ENCODE data around the gene ARHGAP40.

Gene ARHGAP40

DNA sequence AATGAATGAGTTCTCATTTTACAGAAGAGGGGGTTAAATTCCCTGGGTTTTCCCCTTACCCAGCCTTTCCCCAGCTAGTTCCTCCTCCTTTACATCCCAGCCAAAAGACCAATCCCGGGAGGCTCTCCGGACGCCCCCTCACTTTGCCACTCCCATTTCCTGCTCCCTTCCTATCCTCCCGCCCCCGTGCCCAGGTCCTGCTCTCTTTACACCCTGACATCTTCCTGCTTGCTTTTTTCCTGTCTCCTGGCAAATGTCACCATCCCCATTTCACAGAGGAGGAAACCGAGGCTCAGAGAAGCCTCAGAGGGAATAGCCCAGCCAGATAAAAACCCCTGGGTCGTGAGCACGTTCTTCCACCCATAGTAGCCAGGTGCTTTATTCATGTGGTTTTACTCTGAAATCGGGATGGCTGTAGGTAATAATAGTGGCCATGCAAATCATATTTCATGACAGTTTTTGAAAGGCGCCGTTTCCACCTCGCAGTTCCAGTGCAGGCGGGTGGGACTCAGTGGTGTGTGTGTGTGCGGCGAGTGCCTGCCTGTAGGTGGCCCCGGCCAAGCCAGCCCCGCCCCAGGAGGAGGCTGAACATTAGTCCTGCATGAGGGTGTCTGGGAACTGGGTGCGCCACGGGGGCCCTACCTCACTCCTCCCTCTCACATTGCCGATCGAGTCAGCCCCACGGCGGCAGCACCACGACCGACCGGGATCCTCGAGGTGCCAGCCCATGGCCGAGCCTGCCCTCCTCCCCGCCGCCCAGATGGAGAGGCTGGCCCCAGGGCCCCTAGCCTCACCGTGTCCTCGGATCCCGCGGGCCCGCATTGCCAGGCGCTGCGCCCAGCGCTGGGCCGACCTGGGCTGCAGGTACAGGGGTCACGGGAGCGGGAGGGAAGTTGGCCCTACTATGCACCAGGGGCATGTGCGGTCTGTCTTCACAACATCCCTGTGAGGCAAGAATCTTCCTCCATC lies at the start of gene ARHGAP40:
TSS of gene ARHGAP40 (plus strand) at position 594 of the 969 bp plus-strand sequence.
- DNase-seq = peak; percentile 47

DNA sequence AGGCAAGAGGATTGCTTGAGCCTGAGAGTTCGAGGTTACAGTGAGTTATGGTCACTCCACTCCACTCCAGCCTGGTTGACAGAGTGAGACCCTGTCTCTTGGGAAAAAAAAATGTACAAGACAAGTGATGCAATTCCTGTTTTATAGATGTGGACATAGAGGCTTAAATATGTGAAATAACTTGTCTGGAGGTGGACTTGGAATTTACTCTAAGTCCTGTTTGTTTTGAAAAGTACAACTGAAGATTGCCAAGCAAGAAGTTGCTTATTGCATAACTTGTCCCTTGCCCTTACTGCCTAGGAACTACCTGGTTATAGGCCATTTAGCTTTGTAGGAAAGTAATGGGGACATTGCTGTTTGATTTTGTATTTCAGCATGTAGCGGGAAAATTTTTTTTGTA lies 46.6 kb upstream of the ARHGAP40 start:
- DNase-seq = no peak

DNA sequence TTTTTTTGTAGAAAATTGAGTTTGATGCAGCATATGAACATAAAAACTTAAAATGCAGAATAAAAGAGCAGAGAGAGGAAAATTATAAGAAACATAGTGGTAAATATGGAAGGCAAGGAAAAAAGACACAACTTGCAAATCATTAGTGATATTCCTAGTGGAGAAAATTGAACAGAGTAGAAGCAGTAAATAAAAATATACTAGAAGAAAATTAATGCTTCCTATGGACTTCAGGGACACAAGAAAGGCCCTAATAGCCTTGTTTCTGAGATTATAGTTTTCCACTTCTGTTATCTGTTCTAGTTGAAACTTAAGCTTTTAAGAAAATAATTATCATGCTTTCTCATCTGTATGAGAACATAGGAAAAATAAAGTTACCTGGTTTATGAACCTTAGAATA lies 46.2 kb upstream of the ARHGAP40 start:
- no peak for DNase-seq

DNA sequence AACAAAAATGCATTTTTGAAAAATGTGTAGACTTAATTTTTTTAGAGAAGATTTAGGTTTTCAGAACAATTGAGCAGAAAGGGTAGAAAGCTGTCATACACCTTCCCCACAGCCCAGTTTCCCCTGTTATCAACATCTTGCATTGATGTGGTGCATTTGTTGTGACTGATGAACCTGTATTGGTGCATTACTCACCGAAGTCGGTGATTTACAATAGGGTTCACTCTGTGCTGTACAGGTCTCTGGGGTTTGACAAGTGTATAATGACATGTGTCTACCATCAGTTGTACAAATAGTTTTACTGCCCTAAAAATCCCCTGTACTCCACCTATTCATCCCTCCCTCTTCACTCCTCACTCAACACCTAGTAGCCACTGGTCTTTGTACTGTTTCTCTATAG lies 44.4 kb upstream of the ARHGAP40 start:
- DNase-seq = no peak

DNA sequence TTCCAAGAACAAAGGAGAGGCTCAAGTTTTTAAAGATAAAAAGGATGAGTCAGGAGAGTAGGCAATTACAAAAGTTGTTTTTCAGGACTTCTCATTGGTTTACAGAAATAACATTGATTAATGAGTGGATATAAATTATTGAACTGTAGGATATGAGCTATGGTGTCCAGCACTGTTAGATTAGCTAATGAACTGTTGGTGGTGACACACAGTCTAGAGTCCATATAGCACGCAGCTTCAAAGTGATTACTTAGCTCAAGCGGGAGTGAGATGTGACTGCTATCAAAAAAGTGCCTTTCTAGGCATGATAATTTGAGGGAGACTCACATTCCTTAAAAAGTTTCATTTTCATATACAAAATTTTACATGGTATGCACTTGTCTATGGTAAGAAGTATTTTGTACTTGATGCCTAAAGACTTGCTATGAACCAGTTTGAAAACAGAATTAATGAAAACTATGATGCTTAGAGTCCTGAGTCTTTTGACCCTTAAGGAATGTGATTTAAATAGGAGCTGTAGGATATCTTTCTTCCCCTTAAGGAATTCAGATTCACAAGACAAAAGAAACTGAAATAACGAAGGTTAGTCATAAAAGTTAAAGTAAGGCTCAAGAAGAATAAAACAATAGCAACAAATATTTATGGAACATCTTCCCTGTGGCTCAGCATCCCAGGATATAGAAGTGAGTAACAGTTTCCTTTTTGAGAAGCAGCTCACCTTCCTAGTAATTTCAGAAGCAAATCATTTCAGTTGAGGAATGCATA lies 42.8 kb upstream of the ARHGAP40 start:
- DNase-seq = no peak

DNA sequence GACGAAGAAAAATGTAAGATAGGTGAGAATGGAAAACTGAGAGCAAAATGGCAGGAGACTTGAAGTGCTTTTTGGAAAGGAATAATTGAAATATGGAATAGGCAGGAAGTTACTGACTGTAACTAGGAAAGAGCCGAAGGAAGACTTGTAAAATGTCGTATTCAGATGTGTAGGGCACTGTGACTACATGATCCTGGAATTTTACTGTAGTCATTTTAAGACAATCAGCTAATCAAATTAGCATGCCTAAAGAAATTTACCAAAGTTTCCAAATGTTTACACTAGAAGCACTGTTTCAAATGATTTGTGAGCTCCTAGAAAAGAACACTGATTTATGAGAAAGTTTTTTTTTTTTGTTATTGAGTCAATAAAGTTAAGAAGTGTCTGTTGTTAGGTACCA lies 41.8 kb upstream of the ARHGAP40 start:
- no peak for DNase-seq

DNA sequence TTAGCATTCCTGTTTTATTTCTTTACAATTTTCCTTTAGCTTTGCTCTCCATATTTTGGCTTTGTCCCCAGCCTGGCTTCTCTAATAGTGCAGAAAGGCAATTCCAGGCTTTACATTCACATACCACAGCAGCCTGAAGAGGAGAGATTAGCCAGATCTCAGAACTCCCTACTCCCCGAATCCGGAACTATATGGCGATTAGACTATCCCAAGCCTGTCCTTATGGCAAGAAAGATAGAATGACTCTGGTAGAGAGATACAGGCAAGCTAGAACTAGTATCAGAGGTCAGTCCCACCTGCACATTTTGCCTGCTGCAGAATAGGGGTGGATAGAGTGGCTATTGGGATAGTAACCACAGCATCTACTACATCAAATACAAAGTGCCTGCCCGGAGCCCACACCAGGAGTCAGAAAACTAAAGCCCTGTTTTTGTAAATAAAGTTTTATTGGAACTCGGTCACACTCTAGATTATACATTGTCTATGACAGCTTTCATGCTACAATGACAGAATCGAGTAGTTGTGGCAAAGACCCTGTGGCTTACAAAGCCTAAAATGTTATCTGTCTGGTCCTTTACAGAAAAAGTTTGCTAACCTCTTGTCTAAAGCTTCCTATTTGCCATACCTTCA lies 37.7 kb upstream of the ARHGAP40 start:
- DNase-seq = no peak

DNA sequence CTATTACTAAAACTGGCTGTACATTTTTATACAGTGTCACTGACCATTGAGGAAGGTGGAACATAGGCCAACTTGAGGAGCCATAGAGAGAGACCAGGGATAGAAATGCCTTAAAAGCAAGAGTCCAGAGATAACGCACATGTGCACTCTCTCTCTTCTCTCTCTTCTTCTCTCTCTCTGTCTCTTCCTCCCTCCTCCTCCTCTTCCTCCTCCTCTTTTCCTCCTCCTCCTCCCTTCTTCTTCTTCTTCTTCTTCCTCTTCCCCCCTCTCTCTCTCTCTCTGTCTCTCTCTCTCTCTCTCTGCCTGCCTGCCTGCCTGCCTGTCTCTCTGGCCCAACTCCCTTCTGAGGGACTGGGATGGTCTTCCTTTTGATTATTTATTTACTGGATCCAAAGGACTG lies 36.9 kb upstream of the ARHGAP40 start:
- DNase-seq = no peak

DNA sequence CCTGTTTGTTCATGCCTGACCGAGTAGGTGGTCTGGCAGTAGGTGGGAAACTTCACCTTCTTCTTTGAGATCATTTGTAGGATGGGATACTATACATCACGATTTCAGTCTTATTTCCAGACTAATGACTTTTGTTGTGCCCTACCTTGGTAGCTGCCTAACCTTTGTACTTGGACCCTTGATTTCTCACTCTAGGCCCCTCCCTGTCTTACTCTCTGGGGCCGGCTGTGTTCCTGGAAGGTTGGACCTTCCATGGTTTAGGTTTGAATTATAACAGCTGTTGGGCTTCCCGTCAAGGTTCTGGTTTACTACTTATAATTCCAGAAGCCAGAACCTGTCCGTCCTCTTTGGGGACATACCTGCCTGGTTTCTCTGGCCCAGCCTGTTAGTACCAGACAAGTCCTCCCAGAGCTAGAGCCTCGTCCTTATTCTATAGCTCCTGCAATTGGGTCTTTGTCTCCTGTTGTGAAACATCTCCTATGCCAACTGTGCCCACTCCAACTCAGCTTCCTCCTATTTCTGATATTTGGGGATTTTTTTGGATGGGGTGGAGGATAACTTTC lies 35.5 kb upstream of the ARHGAP40 start:
- DNase-seq = no peak

DNA sequence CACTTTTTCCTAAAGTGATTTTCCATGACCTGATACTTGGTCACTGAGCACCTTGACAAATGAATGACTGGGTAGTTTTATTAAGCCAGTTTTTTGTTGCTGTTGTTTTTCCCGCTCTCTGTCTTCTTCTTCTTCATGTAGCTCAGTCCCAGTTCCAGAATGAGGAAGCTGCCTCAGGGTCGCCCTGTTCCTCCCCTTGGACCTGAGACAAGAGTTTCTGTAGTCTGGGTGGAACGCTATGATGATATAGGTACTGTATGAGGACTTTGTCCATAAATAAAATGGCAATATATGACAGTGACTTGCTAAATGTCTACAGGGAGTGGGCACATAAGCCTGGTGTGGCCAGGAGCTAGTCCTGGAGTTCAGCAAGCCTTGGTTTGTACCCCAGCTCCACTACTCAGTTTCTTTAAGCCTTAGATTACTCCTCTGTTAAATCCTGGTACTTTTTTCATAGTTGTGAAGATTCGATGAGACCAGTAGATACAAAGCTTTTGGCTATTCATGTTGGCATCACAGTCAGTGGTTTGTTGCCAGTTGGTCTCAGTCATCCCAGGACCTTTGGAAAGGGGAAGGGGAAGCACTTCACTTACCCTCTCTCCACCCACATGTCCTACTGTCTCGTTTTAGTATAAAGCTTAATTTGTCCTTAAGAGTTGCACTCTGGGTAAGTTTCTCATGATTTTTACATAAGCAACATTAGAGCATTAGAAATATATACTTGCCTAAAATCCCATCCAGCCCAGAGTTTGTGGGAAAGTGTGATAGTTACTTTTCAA lies 31.7 kb upstream of the ARHGAP40 start:
- no peak for DNase-seq

DNA sequence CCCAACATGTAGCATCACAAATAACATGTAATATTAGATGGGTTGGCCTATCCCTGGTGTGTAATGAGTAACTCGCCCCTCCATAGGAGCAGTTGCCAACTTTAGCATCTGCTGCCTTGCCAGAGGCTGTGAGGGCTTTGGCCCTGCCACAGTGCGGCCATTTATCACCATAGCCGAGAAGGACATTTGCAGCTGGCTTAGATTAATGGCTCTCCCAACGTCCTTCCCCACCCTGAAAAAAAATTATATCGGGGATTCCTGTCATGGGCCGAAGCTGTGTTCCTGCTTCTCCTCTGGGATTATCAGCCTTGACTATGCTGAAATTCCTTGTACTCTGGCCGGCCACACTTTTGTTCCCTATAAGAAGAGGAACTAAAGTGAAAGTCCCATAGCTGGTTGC lies 28.2 kb upstream of the ARHGAP40 start:
- DNase-seq = no peak

DNA sequence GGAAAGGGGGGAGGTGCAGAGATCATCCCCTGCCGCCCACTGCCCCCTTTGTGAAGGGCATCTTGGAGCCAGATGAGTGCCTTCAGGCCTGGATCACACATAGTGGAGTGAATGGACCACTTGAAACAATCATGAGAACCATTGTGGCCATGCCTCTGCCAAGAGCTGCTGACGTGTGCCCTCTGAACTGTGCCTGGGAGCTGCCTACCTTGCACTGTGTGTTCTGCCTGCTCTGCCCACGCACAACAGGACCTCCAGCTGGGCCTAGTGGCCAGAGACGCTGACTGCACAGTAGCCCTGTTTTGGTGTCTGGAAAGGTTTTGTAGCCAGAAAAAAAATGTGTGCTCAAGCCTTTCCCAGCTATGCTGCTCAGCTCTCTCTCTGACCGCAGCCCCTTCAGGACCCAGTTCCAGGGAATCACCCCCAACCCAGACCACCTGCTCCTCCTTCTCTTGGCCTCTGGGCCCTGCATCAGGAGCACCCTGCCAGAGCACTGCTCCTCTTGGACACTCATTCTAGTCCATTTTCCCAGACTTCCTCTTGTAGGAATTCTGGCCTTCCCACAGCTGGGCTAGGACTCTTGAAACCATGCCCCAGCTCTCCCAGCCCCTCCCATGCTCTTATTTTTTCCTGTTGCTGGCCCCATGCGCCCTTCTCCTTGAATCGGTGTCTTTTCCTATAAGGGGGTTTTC lies 22.2 kb upstream of the ARHGAP40 start:
- no peak for DNase-seq

DNA sequence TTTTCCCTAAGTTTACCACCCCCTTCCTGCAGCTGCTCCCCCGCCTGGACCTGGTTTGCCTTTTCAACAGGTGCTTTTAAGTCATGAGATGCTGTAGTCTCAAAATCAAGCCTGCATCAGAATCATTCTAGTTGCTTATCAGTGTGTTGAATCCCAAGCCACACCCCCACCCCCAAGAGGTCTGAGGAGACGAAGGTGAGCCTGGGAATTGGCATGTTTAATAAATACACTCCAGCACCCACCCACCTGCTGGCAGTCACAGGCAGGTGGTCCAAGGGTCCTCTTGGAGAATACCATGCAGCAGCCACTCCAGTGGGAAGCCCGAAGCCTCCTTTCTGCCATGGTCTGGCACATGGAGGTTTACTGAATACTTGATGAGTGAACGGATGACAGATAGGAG lies 21.7 kb upstream of the ARHGAP40 start:
- no peak for DNase-seq

DNA sequence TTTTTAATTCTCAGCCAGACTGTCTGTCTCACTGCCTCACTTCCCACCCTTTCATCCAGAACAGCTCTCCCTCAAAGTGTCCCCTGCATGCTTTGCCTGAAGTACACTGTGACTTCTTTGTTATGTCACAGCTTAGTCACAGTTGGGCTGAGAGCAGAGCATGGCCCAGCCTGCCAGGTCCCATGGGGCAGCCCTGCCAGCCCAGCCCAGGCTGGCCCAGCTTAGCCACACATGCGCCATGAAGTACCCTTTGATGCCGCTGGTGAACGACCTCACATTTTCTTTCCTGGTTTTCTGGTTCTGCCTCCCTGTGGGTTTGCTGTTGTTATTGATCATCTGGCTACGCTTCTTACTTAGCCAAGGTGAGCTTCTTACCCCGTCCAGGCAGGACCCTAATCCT lies 20.6 kb upstream of the ARHGAP40 start, which contains the start of gene ADIG:
TSS of gene ADIG (plus strand) at position 185 of the 400 bp plus-strand sequence. CDS start at position 239, 54 bp downstream.
- no peak for DNase-seq

DNA sequence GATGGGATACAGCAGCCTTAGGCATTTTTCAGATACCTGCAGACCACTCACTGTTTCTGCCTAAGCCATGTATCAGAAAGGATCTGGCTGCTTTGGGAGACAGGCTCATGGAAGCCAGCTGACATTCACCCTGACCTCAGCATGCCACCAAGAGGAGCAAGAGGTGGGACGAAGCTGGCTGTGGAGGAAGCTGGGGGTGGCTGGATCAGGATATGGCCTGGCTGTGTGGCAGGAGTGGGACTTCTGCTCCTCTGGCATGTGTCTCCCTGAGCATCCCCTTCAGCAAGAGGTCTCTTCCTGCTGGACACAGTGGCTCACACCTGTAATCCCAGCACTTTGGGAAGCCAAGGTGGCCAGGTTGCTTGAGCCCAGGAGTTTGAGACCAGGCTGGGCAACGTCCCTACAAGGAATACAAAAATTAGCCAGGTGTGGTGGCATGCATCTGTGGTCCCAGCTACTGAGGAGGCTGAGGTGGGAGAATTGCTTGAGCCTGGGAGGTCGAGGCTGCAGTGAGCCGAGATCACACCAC lies 19.7 kb upstream of the ARHGAP40 start:
- no peak for DNase-seq

DNA sequence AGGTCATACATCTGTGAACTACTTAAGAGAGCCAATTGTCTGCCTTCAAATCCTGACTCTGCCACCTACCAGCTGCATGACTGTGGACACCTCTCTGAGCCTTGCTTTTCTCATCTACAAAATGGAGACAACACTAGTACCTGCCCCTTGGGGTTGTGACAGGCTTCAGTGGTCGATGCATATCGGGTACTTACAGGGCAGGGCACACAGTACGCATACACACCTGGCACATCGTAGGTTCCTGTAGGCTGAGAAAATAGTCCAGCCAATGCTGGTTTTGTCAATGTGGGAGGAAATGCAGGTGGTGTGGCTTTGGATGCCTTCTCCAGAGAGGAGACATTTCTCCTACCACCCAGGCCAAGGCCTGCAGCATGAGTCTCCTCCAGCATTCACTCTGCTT lies 18.3 kb upstream of the ARHGAP40 start:
- DNase-seq = no peak

DNA sequence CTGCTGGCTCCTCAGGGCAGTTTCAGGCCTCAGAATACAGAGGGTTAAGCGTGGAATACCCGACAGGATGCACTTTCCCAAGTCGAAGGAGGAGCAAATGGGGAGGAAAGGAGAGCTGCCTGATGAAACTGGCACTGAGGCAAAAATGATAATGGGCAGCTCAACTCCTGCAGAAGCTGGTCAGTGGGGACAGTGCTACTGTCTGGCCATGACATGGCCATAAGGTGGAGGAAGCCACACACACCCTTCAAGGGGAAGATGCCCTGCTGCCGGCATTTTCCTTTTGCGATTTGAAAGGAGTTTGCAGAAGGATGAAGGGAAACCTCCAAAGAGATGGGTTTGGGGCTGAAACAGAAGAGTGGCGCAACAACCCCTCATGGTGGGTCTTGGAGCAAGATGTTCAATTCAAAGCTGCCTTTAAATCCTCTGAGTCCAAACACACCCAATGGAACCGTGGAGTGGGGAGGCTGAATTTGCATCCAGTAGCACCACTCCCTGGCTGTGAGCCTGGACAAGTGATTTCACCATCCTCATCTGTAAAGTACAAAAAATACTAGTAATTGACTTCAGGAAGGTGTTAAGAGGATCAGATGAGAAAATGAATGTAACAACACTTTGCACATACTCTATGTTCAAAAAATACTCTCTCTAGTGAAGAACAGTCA lies 17.4 kb upstream of the ARHGAP40 start:
- DNase-seq = no peak

DNA sequence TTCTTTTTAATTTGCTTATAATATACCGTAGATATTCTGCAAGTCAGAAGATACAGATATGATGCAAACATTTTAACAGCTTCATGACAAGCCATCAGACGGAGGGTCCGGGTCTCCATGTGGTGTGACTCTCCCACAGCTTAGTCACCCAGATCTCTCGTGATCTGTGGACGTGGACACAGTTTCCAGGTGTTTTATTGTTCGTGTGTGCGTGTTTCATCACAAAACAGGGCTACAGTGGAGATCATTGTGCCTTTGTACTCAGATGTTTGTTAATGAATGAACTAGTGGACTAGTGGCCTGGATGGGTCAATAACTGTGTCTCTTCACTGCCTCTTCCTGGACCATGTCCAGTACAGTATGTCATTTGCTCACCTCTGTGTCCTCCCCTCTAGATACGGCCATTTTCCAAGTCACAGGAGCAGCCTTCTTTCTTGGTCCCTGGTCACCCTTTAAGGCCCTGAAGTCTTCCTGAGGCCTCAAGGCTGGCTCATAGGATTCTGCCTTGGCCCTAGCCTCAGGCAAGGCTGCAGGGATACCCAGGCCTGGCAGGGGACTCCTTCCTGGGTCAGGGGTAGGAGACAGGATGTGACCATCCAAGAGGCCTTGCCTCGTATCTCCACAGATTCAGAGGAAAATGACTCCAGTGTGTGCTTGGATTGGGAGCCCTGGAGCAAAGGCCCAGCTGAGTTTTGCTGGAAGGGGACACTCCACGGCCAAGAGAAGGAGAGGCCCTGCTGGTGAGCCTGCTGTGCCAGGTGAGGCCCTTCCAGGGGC lies 16.0 kb upstream of the ARHGAP40 start:
- DNase-seq = no peak

DNA sequence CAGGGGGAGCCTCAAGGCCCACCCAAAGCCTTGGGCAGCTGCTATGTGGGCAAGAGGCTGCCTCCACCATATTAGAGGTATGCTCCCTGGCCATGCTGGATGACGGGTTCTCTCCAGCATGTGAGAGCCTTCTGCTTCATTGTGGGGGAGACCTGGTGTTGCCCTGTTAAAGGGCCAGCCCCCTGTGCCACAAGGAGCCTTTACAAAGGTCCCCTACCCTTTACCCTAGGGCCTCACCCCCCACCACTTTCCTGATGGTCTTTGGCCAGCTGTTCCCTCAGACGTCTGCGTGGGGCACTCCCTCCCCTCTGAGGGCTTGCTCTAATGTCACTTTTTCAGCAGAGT lies 15.5 kb upstream of the ARHGAP40 start:
- DNase-seq = no peak

DNA sequence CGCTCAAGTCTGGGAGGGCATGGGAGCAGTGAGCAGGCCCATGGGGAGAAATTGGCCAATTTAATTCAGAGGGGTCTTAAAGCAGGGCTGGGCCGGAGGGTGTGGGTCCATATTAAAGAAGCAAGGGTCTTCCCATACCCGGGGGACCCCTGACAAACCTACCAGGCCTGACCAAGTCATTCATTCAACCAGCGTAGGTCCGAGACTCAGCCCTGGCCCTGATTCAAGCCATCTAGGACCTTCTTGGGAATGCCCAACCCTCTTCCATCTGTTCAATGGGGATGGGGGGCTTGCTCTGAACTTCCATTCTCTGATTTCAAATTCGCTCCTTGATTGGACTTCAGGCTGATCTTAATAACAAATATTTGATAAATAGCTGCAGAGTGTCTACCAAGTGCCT lies 13.3 kb upstream of the ARHGAP40 start:
- no peak for DNase-seq

Measured in NCI-H69 (cell line).